ENCODE results near the gene GABBR1. TPM values are rescaled to one million over a fixed set of nuclear protein-coding genes. Genes with fewer than 3 reads are reported as not detected.

The GABBR1 gene
- total RNA-seq, 2 experiments from 2014 or later, result 10.8 to 10.9 TPM

GRCh38 chr6:29631209-29631810 lies 1.7 kb downstream of the GABBR1 start:
- Mint-ChIP-seq H3K27ac (no peak overlapping the region), H3K4me3 (peak overlapping the region; percentile 87), H3K9me3 (no peaks in the 10 kb centered on the region), H3K27me3 (peaks cover 6% of the 10 kb centered on the region), H3K4me1 (ENCODE audit: low read depth) (peaks cover 25% of the 10 kb centered on the region), H3K36me3 (ENCODE audit: low read depth) (peaks cover 3% of the 10 kb centered on the region)
- DNase-seq, result no peak
- ChIA-PET POLR2A (interaction anchor here (0.7 to 1.2 kb wide), 2 partner anchors 10 to 48 kb away, joined by 3 to 7 read pairs; no protein-coding TSS in a partner anchor), CTCF (interaction anchor here (0.5 to 6.3 kb wide), 2 partner anchors 20 to 399 kb away, joined by 3 to 61 read pairs; no protein-coding TSS in a partner anchor)
- intact Hi-C loops (cut with micrococcal nuclease), result no loop called here
- TF ChIP-seq CTCF (IDR thresholded peaks at IDR 0.05), result no peak
- ATAC-seq, result no peak

GRCh38 chr6:29630315-29630714 lies 2.7 kb downstream of the GABBR1 start:
- H3K27me3 Mint-ChIP-seq, result peaks cover 6% of the 10 kb centered on the region

GRCh38 chr6:29629571-29629970 lies 3.4 kb downstream of the GABBR1 start:
- no peak for TF ChIP-seq CTCF (IDR thresholded peaks at IDR 0.05)

More at GRCh38 chr6:29630315-29630714, 2.7 kb downstream of the GABBR1 start:
- ChIA-PET CTCF (interaction anchor here (1.1 to 6.3 kb wide), 2 partner anchors 21 to 41 kb away, joined by 4 to 61 read pairs; no protein-coding TSS in a partner anchor), POLR2A (interaction anchor here (1.2 to 1.6 kb wide), 2 partner anchors 11 to 19 kb away, joined by 3 read pairs; no protein-coding TSS in a partner anchor)
- no peak for TF ChIP-seq CTCF (IDR thresholded peaks at IDR 0.05)
- peaks cover 3% of the 10 kb centered on the region for H3K36me3 Mint-ChIP-seq (ENCODE audit: low read depth)
- DNase-seq (no peak), ATAC-seq (no peak)
- H3K9me3 Mint-ChIP-seq, result no peaks in the 10 kb centered on the region
- H3K27ac Mint-ChIP-seq, result no peak overlapping the region
- peaks cover 25% of the 10 kb centered on the region for H3K4me1 Mint-ChIP-seq (ENCODE audit: low read depth)
- intact Hi-C loops (cut with micrococcal nuclease), result no loop called here
- H3K4me3 Mint-ChIP-seq, result no peak overlapping the region

GRCh38 chr6:29628419-29629281 lies 4.3 kb downstream of the GABBR1 start:
- ATAC-seq (peak; percentile 60), DNase-seq (peak; percentile 67)
- Mint-ChIP-seq H3K4me3 (peak overlapping the region; percentile 79), H3K4me1 (ENCODE audit: low read depth) (peaks cover 25% of the 10 kb centered on the region), H3K9me3 (no peaks in the 10 kb centered on the region), H3K36me3 (ENCODE audit: low read depth) (peaks cover 3% of the 10 kb centered on the region), H3K27ac (peak overlapping the region; percentile 59), H3K27me3 (peaks cover 6% of the 10 kb centered on the region)
- intact Hi-C loops (cut with micrococcal nuclease), result no loop called here
- POLR2A ChIA-PET, result no interaction called here
- peak; percentile 72 for TF ChIP-seq CTCF (IDR thresholded peaks at IDR 0.05)
- CTCF ChIA-PET, result interaction anchor here (6.3 kb wide), 1 partner anchor 23 kb away, joined by 61 read pairs; no protein-coding TSS in a partner anchor

More at GRCh38 chr6:29629571-29629970, 3.4 kb downstream of the GABBR1 start:
- no peak for DNase-seq
- Mint-ChIP-seq H3K4me3 (peak overlapping the region; percentile 79), H3K9me3 (no peaks in the 10 kb centered on the region), H3K4me1 (ENCODE audit: low read depth) (peaks cover 25% of the 10 kb centered on the region), H3K36me3 (ENCODE audit: low read depth) (peaks cover 3% of the 10 kb centered on the region), H3K27me3 (peaks cover 6% of the 10 kb centered on the region), H3K27ac (no peak overlapping the region)
- ChIA-PET CTCF (interaction anchor here (1.1 to 6.3 kb wide), 2 partner anchors 22 to 40 kb away, joined by 4 to 61 read pairs; no protein-coding TSS in a partner anchor), POLR2A (interaction anchor here (1.6 kb wide), 1 partner anchor 20 kb away, joined by 3 read pairs; no protein-coding TSS in a partner anchor)
- intact Hi-C loops (cut with micrococcal nuclease), result no loop called here
- no peak for ATAC-seq

Data from activated CD8-positive, alpha-beta T cell treated with anti-CD3 and anti-CD28 coated beads for 36 hours (primary cell).